GM12878 (cell line): ENCODE results near the gene TCF15. TPM values are rescaled to one million over a fixed set of nuclear protein-coding genes. Genes with fewer than 3 reads are reported as not detected.

Experiments used
- BCL11A ChIP-seq: IDR thresholded peaks from 2 replicates; pipeline ENCODE4 v1.6.1; 2011; ENCODE audit warnings: low read depth, low read length
- E2F4 ChIP-seq: IDR thresholded peaks from 2 replicates; pipeline ENCODE4 v1.6.1; 2012; ENCODE audit warnings: low read depth, low read length, improper control_type of control experiment
- KDM1A ChIP-seq: fragments of 200-600 bp; sonication (generic); IDR thresholded peaks from 2 replicates; pipeline ENCODE4 v1.6.1; 2016; ENCODE audit warnings: borderline replicate concordance
- PML ChIP-seq: IDR thresholded peaks from 2 replicates; pipeline ENCODE4 v1.6.1; 2012; ENCODE audit warnings: low read length, inconsistent platforms
- SUPT20H ChIP-seq: IDR thresholded peaks from 2 replicates; pipeline ENCODE4 v1.6.1; 2011; ENCODE audit warnings: low read depth, mild to moderate bottlenecking, low read length, moderate library complexity, borderline replicate concordance; ENCODE audit not compliant: control insufficient read depth
- TAF1 ChIP-seq: IDR thresholded peaks from 2 replicates; pipeline ENCODE4 v1.6.1; 2011; ENCODE audit warnings: mild to moderate bottlenecking, low read depth, low read length, borderline replicate concordance
- ZBTB40 ChIP-seq: fragments of 450-650 bp; IDR thresholded peaks from 2 replicates; pipeline ENCODE4 v1.6.1; 2016; ENCODE audit warnings: mild to moderate bottlenecking, moderate library complexity, borderline replicate concordance
- ZNF207 ChIP-seq: fragments of 450-650 bp; IDR thresholded peaks from 2 replicates; pipeline ENCODE4 v1.6.1; 2014; ENCODE audit warnings: antibody characterized with exemption, mild to moderate bottlenecking, borderline replicate concordance
- ZNF274 ChIP-seq: IDR thresholded peaks from one replicate; pipeline ENCODE4 v1.8.0; 2011; ENCODE audit not compliant: insufficient read length, insufficient read depth
- ZNF687 ChIP-seq: fragments of 450-650 bp; IDR thresholded peaks from 2 replicates; pipeline ENCODE4 v1.6.1; 2017; ENCODE audit warnings: mild to moderate bottlenecking, moderate library complexity
- ZZZ3 ChIP-seq: IDR thresholded peaks from 2 replicates; pipeline ENCODE4 v1.6.1; 2011; ENCODE audit warnings: low read depth; ENCODE audit not compliant: control insufficient read depth, insufficient read length
- polyA plus RNA-seq, 11 experiments: library from polyadenylated mRNA; depleted of rRNA in 4 of 11; unstranded in 6 of 11; stranded (reverse) in 5 of 11; fragments of >200 nt; fragmentation: Nextera tagmentation in 4 of 11; fragmentation: Illumina TruSeq in 1 of 11; extraction: Ambion mirVana in 4 of 11; extraction: Trizol in 1 of 11; gene quantifications; 1 replicate in 1 of 11; 2 replicates in 10 of 11; pipeline versions ENCODE4 v1.2.1 to v1.2.3, GENCODE V29; 2011 to 2016; ENCODE audit warnings: inconsistent platforms in 2 of 11, missing spikeins in 2 of 11, low read depth in 1 of 11
- total RNA-seq, 4 experiments: library from RNA; depleted of rRNA in 3 of 4; stranded (reverse); fragments of >200 nt in 3 of 4; fragmentation: Illumina TruSeq in 1 of 4; extraction: Trizol in 1 of 4; gene quantifications; 2 replicates each; pipeline versions ENCODE4 v1.2.1 to v1.2.3, GENCODE V29; 2013 to 2021
- TF ChIP-seq, protein P1 (sequence below): fragments of 450-650 bp; IDR thresholded peaks from 2 replicates; pipeline ENCODE4 v1.6.1; 2018; ENCODE audit warnings: borderline replicate concordance, mild to moderate bottlenecking; ENCODE audit not compliant: partially characterized antibody
- TF ChIP-seq, protein P2 (sequence below): fragments of 450-650 bp; formaldehyde crosslinking; IDR thresholded peaks from 2 replicates; pipeline ENCODE4 v1.4.0; 2022; ENCODE audit warnings: mild to moderate bottlenecking, moderate library complexity

The TCF15 gene
- total and polyA plus RNA-seq, 10 of the 15 experiments (the other 5 are each of a cell fraction or from before 2014, with no cell fraction given), result 0.08 TPM; not detected in 9

GRCh38 chr20:645318-646106, 35.4 kb upstream of the TCF15 start (continued):
- TF ChIP-seq SUPT20H (no peak), TAF1 (no peak), ZNF207 (peak; percentile 76; the same call in 1 of the 2 replicates), ZBTB40 (no peak), ZNF274 (no peak), ZZZ3 (no peak), ZNF687 (no peak), E2F4 (no peak), PML (no peak), BCL11A (no peak), KDM1A (no peak)
- TF ChIP-seq, protein P1, sequence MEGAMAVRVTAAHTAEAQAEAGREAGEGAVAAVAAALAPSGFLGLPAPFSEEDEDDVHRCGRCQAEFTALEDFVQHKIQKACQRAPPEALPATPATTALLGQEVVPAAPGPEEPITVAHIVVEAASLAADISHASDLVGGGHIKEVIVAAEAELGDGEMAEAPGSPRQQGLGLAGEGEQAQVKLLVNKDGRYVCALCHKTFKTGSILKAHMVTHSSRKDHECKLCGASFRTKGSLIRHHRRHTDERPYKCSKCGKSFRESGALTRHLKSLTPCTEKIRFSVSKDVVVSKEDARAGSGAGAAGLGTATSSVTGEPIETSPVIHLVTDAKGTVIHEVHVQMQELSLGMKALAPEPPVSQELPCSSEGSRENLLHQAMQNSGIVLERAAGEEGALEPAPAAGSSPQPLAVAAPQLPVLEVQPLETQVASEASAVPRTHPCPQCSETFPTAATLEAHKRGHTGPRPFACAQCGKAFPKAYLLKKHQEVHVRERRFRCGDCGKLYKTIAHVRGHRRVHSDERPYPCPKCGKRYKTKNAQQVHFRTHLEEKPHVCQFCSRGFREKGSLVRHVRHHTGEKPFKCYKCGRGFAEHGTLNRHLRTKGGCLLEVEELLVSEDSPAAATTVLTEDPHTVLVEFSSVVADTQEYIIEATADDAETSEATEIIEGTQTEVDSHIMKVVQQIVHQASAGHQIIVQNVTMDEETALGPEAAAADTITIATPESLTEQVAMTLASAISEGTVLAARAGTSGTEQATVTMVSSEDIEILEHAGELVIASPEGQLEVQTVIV, result no peak
- TF ChIP-seq, protein P2, sequence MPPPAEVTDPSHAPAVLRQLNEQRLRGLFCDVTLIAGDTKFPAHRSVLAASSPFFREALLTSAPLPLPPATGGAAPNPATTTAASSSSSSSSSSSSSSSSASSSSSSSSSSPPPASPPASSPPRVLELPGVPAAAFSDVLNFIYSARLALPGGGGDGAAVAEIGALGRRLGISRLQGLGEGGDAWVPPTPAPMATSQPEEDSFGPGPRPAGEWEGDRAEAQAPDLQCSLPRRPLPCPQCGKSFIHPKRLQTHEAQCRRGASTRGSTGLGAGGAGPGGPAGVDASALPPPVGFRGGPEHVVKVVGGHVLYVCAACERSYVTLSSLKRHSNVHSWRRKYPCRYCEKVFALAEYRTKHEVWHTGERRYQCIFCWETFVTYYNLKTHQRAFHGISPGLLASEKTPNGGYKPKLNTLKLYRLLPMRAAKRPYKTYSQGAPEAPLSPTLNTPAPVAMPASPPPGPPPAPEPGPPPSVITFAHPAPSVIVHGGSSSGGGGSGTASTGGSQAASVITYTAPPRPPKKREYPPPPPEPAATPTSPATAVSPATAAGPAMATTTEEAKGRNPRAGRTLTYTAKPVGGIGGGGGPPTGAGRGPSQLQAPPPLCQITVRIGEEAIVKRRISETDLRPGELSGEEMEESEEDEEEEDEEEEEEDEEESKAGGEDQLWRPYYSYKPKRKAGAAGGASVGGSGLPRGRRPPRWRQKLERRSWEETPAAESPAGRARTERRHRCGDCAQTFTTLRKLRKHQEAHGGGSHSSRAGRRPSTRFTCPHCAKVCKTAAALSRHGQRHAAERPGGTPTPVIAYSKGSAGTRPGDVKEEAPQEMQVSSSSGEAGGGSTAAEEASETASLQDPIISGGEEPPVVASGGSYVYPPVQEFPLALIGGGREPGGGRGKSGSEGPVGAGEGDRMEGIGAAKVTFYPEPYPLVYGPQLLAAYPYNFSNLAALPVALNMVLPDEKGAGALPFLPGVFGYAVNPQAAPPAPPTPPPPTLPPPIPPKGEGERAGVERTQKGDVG (CRISPR knock-in tag), result no peak
